NCI-H2196 treated with DMSO at 0.1 percent for 48 hours (cell line): ENCODE data around the gene UTP20.

ENCODE experiments used
- DNase-seq: peaks from one replicate; lab custom pipeline; 2025; ENCODE audit not compliant: unreplicated experiment; lab: John Stamatoyannopoulos, UW

Gene UTP20

GRCh38 chr12:101280006-101280505, at the start of gene UTP20:
Gene UTP20, plus strand, starts transcription at chr12:101280105. Its CDS starts 178 bp downstream, at chr12:101280283.
- peak; percentile 82 for DNase-seq

DNA sequence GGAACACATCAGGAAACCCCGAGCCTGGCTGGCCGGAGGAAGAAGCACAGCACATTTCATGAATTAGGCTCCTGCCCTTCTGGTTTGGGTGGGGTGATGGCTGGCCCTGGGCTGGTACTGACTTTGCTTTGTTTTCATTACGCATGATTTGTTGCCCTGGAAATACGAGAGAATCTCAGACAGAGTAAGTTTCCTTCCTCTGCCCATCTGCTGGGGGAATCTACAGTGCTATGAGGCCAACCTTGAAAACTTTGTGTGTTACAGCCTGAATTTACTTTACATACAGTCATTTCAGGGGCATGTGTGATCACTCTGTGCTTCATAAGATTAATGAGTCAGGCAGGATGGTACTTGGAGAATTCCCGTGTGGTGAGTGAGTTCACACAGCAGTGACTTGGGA, 49.4 kb upstream of the UTP20 start:
- no peak for DNase-seq

GRCh38 chr12:101231636-101232035, 48.3 kb upstream of the UTP20 start:
- no peak for DNase-seq

GRCh38 chr12:101235686-101236085, 44.2 kb upstream of the UTP20 start:
- no peak for DNase-seq

DNA sequence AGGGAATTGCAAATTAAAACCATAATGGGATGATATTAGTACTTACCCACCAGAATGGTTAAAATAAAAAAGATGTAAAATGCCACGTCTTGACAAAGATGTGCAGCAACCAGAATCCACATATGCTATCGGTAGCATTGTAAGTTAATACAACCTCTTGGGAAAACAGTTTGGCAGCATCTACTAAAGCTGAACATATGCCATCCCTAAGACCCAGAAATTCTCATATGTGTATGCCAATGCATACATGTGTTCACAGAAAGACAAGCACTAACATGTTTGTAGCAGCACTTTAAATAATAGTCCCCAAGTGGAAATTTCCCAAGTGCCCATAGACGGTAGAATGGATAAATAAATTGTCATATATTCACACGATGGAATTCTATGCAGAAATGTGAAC, 41.6 kb upstream of the UTP20 start:
- DNase-seq: no peak

DNA sequence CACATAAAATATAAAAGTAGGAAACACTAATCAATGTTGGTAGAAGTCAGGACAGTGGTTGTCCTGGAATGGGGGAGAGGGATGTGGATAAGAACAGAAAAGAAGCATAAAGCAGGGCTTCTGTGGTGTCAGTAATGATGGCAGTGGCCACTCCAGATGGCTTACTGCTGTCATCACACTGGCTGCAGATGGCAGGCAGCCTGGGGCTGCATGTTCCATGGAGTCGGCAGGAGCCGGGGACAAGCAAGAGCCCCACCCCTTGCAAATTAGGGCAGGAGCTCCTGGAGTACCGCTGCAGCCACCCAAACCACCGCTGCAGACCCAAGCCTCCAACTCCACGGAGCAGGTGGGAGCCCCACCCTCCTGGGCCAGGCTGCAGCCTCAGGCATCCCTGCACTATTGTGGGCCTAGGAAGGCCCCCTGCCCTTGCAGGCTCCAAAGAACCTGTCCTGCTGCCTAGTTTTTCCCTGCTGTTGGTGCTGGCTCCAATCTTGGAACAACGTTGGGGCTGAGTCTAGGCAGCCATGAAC, 41.0 kb upstream of the UTP20 start:
- no peak for DNase-seq

DNA sequence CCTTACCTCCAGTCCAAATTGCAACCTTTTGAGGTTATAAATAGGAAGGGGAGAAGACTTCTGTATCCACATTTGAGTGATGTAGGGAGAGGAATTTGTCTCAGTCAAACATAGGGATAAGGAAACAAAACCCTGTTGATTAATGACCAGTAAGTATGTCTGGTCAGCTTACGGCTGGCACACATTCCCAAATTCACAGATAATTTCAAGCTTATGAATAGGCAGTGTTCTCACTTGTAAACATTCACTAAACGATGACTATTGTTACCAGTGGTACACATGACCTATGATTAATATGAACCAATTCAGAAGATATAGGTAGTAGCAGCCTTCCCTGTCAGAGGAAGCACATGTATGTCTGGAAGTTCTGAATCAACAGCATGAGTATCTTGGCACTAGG, 36.8 kb upstream of the UTP20 start:
- no peak for DNase-seq

DNA sequence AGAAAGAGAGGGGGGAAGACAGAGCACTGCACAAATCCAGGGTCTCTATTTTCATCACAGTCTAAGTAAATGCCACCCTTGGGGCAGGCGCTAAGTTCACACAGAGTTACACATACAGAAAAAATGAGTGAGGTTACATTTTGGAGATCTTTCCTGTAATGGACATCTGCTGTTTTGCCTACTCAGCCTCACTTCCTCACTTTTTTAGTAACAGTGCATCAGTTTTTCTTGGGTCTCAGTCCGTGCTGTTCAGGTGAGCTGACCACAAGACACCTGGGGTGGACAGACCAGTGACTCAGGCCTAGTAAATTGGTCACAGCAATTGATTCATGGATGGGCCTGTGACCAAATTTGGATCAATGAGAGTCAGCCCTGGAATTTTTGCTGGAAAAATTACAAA, 36.3 kb upstream of the UTP20 start:
- DNase-seq: no peak

- no peak for DNase-seq
These were observed 23.6 kb upstream of the UTP20 start for GRCh38 chr12:101256266-101256665.

DNA sequence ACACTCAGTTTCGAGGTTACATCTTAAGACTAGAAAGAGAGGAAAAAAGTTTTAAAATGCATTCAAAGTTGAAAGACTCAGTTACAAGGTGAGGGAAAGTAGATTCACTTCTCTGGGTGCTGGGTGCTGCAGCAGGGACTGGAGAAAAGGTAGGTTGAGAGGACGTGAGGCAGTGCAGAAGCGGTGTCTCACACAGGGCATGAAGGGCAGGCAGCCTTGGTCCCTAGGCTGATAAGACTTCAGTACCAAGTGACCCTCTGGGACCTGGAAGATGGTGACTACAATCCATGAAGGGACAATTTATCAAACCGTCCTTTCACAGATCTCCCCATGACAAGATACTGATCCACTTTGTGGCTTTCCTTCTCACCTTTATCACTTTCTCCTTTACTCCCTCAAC, 22.5 kb upstream of the UTP20 start:
- no peak for DNase-seq

GRCh38 chr12:101267111-101267510, 12.8 kb upstream of the UTP20 start:
- DNase-seq: no peak

DNA sequence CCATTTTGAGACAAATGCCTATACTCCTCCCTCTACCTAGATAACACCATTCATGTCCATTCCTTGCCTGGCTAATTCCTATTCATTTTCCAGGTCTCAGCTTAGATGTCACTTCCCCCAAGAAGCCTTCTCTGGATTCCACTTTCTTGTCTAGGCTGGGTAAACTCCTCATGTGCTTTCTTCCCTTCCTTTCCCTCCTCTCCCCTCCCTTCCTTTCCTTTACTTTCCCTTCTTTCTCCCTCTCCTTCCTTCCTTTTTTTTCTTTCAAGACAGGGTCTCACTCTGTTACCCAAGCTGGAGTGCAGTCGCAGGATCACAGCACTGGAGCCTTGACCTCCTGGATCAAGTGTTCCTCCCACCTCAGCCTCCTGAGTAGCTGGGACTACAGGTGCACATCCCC, 3.5 kb upstream of the UTP20 start:
- DNase-seq: no peak

GRCh38 chr12:101277443-101277842, 2.5 kb upstream of the UTP20 start:
- peak; percentile 83 for DNase-seq

GRCh38 chr12:101287357-101287756, 7.5 kb downstream of the UTP20 start:
- peak; percentile 88 for DNase-seq

DNA sequence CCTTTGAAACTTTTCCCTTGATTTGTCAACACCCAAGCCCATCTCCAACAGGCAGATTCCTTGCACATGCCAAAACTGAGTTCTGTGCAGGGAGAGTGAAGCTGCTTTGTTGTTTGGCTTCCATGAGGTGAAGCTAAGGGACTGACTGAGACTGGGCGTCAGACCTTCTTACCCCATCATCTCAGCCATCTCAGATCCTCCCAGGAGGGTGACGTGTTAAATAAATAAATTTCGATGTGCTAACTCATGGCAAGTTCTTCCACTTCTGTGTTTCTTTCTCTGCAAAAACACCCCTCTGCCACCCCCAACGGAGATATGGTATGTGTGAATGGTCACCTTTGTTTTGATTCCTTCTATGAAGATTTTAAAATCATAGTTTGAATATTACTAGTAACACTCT, 17.8 kb downstream of the UTP20 start:
- no peak for DNase-seq

DNA sequence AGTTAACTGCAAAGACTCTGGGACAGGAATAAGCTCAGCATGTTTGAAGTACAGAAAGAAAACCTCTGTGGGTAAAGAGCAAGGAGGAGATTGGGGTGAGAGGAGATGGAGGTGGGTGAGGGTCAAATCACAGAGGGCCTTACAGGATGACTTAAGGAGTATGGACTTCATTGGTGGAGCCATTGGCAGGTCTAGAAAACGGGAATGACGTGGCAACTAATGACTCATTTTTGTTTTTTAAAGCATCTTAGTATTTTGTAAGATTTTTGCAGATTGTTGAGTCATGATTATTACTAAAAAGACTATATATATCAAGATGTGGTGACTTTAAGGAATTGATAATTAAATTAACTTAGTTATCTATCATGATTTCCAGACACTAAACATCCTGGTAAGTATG, 18.5 kb downstream of the UTP20 start:
- DNase-seq: no peak

- DNase-seq: no peak
These were observed 19.4 kb downstream of the UTP20 start for GRCh38 chr12:101299346-101299745.

- DNase-seq: peak; percentile 85
These were observed 20.0 kb downstream of the UTP20 start for GRCh38 chr12:101299931-101300330.

GRCh38 chr12:101302741-101303140, 22.8 kb downstream of the UTP20 start:
- no peak for DNase-seq

- no peak for DNase-seq
These were observed 25.4 kb downstream of the UTP20 start for GRCh38 chr12:101305226-101305779.

DNA sequence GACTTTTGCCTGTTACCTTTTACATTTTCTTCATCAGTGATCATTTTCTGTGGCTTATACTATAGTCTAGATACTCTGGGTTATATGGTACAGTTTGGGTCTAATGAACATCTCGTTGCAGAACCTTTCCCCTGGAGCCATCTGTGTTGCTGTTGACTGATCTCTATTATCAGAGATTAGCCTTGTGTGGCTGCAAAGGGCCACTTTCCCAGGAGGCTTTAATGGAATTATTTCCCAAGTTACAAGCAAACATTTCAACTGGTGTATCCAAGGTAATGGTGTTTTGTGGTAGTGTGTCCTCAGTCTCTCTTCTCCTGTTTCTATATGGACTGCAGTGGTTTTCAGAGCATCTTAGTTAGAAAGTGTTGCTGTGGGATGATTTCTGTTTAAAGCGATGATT, 25.9 kb downstream of the UTP20 start:
- DNase-seq: no peak

DNA sequence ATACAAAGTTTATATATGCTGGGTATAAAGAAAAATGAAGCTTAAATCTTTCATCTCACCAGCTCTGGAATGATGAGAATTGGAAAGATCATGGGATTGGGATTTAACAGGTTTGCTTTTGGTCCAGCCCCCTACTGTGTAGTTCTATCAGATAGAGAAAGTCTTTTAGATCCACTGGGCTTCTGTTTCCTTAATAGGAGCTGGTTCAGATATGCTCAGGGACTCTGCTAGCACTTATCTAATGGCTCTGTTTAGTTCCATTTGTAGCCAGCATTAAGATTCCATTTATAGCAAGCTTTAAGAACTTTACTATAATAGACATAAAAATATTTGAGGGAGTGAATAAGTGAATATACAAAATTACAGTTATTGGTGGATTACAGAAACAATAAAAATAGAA, 42.6 kb downstream of the UTP20 start:
- no peak for DNase-seq

DNA sequence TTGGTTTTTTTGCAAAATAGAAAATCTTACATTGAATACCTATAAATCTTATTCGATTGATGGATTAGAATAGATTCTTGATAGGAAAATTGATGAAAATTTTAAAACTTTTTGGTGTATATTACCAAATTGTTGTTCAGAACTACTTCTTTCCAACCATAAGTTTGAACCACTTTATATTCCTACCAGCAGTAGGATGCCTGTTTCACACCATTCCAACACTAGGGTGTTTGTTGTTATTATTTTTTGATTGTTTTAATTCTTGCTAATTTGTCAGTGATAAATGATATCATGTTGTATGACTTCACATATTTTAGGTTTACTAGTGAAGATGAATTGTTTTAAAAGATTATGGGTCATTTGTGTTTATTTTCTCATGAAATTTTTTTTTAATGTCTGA, 43.4 kb downstream of the UTP20 start:
- DNase-seq: no peak
